AG10803 (cell line): ENCODE results near the gene BRDT.
"Not testable (repeated sequence)": the region's sequence is repeated elsewhere in the genome, so short reads cannot be mapped to it uniquely, and the experiment has no call there.

Experiments used
- DNase-seq: peaks from one replicate; pipeline ENCODE4 v3.0.0; 2010; ENCODE audit warnings: low read depth
- H3K4me3 ChIP-seq: 2 replicates; pipeline ENCODE4 v1.5.1; 2011; ENCODE audit warnings: mild to moderate bottlenecking, low read length, control low read depth
- TF ChIP-seq, protein P1 (sequence below): conservative IDR thresholded peaks from 2 replicates; pipeline ENCODE4 v1.5.1; 2011; ENCODE audit warnings: mild to moderate bottlenecking, low read length, control low read depth, inconsistent platforms

BRDT gene

DNA sequence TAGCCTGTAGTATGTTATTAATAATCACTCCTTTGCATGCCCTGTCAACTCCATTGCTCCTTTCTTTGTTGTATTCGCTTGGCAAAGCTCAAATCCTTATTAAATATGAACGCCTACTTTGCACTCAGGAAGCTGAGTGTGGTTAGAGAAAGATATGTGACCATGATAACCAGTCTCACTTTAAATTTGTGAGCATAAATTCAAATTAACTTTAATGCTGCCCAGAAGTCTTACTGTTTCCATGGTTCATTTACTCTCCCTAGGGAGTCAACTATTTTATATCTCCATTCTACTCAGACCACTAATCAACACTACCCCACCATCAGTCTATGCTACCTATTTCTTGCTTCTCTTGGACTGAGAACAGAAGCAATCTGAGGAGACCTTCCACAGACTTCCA is 68.5 kb downstream of the BRDT start:
- no peak for DNase-seq
- no peak overlapping the region for H3K4me3 ChIP-seq
- TF ChIP-seq, protein P1, sequence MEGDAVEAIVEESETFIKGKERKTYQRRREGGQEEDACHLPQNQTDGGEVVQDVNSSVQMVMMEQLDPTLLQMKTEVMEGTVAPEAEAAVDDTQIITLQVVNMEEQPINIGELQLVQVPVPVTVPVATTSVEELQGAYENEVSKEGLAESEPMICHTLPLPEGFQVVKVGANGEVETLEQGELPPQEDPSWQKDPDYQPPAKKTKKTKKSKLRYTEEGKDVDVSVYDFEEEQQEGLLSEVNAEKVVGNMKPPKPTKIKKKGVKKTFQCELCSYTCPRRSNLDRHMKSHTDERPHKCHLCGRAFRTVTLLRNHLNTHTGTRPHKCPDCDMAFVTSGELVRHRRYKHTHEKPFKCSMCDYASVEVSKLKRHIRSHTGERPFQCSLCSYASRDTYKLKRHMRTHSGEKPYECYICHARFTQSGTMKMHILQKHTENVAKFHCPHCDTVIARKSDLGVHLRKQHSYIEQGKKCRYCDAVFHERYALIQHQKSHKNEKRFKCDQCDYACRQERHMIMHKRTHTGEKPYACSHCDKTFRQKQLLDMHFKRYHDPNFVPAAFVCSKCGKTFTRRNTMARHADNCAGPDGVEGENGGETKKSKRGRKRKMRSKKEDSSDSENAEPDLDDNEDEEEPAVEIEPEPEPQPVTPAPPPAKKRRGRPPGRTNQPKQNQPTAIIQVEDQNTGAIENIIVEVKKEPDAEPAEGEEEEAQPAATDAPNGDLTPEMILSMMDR, result no peak

GRCh38 chr1:92026042-92026441 is 76.8 kb downstream of the BRDT start:
- not testable (repeated sequence) for H3K4me3 ChIP-seq, DNase-seq

- TF ChIP-seq, protein P1, result no peak
- no peak for DNase-seq
- no peak overlapping the region for H3K4me3 ChIP-seq
Measured at GRCh38 chr1:92026806-92027205, 77.6 kb downstream of the BRDT start.

GRCh38 chr1:92029241-92029922 is 80.2 kb downstream of the BRDT start:
- no peak for DNase-seq
- TF ChIP-seq, protein P1, result no peak
- H3K4me3 ChIP-seq, result peak overlapping the region; percentile 53

- TF ChIP-seq, protein P1, result no peak
- no peak for DNase-seq
Measured at GRCh38 chr1:92030656-92031107, 81.5 kb downstream of the BRDT start.

GRCh38 chr1:92031281-92032110 is 82.3 kb downstream of the BRDT start:
- H3K4me3 ChIP-seq, result no peak overlapping the region
- DNase-seq, result no peak
- TF ChIP-seq, protein P1, result no peak

More at GRCh38 chr1:92030656-92031107, 81.5 kb downstream of the BRDT start:
- no peak overlapping the region for H3K4me3 ChIP-seq

DNA sequence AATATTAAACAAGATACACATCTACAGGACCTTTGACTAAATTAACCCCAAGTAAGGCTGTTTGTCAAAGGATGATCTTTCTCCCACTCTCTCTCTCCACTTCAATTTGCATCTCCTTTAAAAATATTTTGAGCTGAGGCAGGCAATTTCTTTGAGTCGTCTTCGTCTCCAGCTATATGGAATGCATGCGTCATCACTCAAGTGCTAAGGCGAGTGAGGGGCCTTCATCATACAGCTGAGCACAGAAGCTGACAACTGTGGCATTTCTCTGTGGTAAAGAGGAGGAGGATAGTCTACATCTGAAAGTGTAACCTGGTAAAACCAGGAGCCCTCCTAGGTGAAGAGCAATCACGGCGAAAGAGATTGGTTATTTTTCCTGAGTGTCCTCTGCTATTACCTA is 88.2 kb downstream of the BRDT start:
- DNase-seq, result no peak
- TF ChIP-seq, protein P1, result no peak
- no peak overlapping the region for H3K4me3 ChIP-seq
